Sigmoid colon (tissue), 4 donors: Measurements from ENCODE around the gene SEH1L.

Source experiments
- POLR2AphosphoS5 ChIP-seq, 4 donors: sonication (generic); formaldehyde crosslinking; IDR thresholded peaks; one replicate each; pipeline ENCODE4 v1.6.1; 2017; ENCODE audit warnings: antibody characterized with exemption in 4 of 4
- TF ChIP-seq, protein P1 (sequence below), 4 experiments: fragments of 450-650 bp in 3 of 4; fragments of 200-600 bp in 1 of 4; IDR thresholded peaks; one replicate each; pipeline ENCODE4 v1.5.1; 2016 to 2019; ENCODE audit warnings: antibody characterized with exemption in 4 of 4, mild to moderate bottlenecking in 3 of 4, moderate library complexity in 2 of 4

DNA sequence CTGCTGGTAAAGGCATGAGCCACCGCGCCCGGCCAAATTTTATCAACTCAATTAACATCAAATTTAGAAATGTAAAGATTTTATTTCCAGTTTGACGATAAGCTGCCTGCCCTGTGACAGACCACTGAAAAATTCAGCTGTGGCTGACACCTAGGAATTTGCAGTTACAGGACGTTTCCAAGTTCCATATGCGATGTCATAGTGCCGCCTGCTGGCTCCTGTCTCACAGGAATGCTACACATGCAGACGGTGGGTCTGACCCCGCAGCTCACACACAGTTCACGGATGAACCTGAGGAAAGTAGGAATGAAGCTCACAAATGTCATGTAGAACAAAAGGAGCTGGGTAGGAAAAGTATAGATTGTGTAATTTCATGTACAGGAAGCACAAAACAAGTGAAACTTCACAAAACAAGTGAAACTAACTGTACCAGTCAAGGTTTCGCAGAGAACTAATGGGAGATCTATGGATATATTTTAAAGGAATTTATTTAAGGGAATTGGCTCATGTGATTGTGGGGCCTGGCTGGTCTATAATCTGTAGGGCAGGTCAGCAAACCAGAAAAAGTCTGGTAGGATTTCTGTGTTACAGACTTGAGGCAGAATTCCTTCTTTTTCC lies 13.2 kb upstream of the SEH1L start:
- TF ChIP-seq, protein P1, sequence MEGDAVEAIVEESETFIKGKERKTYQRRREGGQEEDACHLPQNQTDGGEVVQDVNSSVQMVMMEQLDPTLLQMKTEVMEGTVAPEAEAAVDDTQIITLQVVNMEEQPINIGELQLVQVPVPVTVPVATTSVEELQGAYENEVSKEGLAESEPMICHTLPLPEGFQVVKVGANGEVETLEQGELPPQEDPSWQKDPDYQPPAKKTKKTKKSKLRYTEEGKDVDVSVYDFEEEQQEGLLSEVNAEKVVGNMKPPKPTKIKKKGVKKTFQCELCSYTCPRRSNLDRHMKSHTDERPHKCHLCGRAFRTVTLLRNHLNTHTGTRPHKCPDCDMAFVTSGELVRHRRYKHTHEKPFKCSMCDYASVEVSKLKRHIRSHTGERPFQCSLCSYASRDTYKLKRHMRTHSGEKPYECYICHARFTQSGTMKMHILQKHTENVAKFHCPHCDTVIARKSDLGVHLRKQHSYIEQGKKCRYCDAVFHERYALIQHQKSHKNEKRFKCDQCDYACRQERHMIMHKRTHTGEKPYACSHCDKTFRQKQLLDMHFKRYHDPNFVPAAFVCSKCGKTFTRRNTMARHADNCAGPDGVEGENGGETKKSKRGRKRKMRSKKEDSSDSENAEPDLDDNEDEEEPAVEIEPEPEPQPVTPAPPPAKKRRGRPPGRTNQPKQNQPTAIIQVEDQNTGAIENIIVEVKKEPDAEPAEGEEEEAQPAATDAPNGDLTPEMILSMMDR (IDR thresholded peaks at IDR 0.05) = peak; percentile 73 to 88 (median 82)
- no peak for TF ChIP-seq POLR2AphosphoS5 (IDR thresholded peaks at IDR 0.05)
